GM18873 (cell line): ENCODE measurements around the gene RBCK1.
"Not testable (repeated sequence)": the region's sequence is repeated elsewhere in the genome, so short reads cannot be mapped to it uniquely, and the experiment has no call there.

ENCODE experiments used
- ATAC-seq: cut with Tn5 transposase; IDR thresholded peaks from one replicate; pipeline ENCODE4 v1.9.1; 2021; ENCODE audit warnings: mild to moderate bottlenecking, moderate library complexity, moderate number of reproducible peaks; ENCODE audit not compliant: unreplicated experiment, low FRiP score

The RBCK1 gene

DNA sequence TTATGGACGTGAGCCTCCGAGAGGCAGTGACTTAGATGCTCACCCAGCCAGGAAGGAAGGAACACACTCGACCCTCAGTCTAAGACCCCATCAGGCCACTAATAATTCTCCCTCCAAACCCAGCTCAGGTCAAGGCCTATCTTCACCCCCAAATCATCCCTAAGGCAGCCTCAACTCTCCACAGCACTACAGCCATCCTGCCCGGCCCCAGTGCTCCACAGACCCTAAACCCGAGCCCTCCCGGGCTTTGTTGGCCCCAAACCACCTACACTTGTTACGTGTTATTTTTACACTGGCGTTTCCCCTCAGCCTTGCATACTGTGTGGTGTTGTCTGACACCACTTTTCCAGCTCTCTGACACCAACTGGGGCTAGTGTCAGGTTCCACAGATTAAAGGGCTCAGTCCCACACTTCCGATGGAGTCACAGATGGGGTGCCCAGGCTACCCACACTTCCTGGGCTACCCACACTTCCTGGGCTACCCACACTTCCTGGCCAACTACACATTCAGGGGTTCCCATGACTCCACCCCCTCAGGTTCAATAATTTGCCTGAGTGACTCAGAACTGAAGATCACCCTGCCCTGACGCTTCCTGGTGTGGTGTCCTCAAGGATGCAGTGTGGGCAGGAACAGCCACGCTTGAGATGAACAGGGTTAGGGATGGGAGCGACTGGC is 25.3 kb downstream of the RBCK1 start:
- peak; percentile 74 for ATAC-seq

DNA sequence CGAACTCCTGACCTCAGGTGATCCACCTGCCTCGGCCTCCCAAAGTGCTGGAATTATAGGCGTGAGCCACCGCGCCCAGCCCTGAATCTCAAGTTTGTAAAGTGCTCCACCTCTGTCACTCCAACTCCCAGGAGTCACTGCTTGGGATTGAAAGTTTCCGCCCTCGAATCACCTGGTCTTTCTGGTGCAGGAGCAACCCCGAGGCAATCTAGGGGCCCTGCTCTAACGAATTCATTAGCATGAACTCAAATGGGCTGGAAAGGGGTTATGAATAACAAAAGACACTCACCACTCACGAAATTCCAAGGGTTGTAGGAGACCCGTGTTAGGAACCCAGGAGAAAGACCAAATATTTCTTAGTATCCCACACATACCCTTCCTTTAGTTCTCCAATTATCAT is 26.1 kb downstream of the RBCK1 start:
- no peak for ATAC-seq

DNA sequence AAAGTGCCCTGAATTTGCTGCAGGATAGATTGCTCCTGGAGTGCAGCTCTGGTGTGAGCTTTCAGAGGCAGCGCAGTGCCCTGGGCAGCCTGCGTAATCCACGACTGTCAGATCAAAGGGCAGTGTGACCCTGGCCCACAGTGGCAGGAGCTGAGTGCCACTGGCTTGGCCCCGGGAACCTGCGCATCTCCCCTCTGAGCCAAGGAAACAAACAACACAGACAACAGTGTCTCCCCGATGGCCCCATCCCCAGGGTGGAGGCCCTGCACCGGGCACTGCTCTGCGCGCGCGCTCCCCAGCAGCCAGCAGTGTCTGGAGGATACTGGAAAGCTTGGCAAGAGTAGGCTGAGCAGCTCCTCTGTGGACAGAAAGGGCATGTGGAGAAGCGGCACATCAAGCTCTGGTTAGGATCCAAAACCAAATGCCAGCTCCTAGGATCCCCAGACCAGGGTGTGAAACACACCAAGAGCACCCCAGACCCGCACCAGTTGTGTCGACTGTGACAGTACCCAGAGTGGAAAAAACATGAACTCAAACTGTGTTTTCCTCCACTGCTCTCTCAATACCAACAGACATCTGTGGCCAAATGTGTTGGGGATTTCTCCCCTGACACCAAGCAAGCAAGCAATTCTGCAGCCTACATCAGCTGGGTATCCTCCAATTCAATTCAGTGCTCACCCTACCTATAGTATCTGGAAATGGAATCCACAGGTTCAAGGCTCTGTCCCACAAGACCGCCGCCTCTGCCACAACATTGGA is 26.7 kb downstream of the RBCK1 start:
- no peak for ATAC-seq

DNA sequence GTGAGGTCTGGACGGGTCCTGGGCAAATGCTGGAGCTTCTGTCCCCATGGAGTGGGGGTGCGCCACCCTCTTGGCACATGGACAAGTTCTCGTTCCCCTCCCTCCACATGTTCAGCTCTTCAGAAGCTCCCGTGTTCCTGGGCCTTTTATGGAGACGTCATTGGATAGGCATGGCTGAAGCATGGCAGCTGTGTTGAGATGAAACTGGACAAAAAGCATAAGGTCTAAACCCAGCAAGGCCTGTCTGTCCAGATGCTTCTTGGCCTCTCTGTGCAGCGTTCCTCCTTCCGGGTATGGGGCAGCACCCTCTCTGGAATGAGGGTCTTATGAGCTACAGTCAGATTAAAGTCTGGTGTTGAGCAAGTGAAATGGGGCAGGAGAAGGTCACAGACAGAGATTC is 27.5 kb downstream of the RBCK1 start:
- no peak for ATAC-seq

DNA sequence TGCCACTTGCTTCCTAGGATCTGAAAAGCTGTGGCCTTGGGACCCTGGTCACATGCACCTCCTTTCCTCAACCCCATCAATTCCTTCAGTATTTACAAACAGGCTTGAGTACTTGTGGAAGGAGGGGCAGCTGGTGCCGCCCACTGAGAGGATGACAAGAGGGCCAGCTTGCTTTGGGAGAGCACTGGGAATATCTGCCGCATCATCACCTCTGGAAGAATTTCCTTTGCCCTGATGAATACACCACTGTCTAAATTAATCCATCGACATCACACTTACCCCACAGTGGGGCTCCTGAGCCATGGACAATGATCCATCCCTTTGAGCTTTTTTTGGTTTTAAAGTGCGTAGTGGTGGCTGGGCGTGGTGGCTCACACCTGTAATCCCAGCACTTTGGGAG is 28.4 kb downstream of the RBCK1 start:
- ATAC-seq = no peak

DNA sequence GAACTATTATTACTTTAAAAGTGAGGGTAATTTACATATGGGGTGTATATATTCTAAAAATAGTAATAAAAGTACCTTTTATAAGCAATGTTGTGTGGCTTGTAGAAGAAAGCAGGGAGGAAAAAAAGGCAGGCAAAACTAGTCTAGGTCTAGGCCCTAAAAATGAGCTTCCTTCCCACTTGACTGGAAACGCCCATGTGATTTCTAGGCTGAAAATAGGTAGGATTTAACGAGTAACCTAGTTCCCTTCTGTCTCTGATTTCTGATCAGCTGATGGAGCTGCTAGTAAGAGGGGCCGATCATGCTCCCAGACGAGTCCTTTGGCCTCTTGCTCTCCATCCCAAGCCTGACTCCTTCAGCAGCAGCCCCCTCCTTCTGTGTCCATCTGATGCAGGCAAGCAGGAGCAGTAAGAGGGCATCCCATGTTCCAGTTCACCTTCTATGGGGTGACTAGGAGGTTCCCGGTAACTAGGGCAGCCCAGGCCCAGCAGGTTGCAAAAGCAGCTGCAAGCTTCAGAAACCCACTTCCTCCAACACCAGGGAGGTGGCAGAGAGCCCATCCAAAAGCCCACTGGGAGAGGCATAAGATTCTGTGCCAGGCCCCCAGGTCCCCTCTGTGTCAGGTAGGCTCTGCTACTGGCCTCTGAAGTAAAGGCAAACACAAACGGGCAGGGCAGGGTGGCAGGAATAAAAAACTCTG is 29.8 kb downstream of the RBCK1 start:
- ATAC-seq = no peak

DNA sequence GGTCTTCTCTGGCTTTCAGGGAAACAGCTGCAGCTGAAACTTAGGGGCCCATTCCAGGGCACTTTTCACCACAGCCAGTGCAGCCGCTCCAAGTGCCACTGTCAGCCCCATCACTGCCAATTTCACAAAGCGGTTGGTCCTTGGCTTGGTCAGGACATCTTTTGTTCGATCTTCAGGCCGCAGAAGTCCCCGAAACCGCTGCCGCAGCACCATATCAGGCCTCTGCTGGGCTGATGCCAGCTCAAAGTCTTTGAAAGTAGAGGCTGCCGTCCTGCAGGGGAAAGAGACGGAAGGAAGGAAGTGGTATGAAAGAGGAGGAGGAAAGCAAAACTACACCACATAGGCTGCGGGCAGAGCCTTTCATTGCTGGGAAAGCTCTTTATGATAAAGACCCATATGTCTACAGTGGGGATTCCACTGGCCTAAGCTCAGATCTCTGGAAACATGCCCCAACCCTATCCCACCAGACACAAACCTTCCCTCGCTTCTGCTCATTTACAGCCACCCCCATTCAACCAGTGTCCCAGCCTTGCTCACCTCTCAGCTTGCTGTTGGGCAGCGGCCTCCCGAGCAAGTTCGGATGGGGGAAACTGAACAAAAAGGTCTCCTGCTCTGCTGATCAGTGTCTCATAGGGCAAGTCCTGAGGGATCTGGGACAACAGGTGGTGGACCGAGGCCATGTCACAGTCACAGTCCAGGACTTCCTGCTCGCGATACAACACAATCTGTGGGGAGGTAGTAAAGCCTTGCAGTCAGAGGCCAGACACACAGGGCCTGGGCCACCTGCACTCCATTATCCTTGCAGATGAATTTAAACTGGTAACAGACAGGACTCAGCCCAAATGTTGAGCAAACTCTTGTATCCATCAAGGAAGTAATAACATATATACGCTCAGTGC is 30.7 kb downstream of the RBCK1 start:
- no peak for ATAC-seq

DNA sequence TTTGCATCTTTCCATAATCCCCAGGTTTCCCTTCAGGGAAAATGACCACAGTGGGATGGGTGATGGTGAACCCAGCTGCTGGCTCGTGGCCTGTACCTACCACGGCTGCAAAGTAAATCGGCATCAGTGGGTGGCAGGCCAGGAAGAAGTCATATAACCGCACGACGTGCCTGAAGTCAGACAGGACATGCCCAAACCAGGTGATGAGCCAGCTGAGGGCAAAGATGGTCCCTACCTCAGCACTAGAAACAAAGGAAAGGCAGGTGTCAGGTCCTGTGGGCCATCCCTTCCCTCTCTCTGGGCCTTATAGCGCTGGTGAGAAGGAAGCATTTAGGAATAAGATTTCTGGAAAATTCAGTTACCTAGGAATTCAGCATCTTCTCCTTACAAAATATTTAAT is 32.0 kb downstream of the RBCK1 start:
- ATAC-seq = no peak

DNA sequence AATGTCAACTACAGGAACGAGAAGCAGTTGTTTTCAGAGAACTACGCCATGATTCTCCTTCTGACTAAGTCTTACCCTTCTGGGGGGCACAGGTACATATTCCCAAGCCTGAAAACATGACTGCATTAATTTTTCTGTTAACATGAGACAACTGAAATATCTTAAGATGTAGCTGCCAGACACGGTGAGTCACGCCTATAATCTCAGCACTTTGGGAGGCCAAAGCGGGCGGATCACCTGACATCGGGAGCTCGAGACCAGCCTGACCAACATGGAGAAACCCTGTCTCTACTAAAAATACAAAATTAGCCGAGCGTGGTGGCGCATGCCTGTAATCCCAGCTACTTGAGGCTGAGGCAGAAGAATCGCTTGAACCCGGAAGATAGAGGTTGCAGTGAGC is 32.5 kb downstream of the RBCK1 start:
- ATAC-seq = no peak

DNA sequence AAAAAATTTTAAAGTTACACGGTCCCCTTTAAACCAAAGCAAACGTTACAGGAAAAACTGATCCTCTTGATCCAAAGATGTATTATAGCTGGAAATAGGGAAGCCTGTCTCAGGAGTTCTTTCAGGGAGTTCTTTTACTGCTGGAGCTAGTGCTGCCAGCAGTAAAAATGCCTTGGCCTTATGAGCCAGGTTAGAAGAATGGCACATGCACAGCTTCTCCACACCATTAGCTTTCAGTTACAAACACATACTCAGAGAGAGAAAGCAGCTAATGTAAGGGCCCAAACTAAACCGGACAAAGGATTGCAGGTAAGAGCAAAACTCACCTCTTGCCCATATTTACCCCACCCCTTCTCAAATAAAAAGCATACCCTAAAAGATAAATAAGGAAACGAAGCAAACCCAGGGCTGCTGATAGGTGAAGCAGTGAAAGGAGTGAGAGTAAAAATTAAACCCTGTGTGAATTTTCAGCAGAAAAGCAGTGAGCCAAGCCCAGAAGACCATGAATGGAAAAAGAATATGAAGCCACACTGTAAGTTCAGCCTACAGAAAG is 35.2 kb downstream of the RBCK1 start:
- no peak for ATAC-seq

DNA sequence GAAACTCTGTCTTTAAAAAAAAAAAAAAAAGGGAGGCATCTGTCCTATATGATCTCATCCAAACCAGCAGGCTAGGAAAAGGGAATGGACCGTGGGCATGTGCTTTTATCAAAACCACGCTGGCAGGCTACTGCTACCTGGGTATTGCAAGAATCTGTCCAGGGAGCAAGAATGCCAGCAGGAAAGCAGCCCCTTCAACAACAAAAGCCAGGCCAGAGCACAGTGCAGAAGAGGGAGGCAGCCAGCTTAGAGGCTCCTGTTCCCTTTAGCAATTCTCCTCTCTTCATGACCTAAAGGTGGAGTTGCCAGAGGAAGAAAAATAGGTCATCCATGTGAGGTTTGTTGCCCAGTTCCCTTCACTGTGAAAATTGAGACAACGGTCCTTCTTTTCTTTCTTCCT is 36.0 kb downstream of the RBCK1 start:
- ATAC-seq = no peak

DNA sequence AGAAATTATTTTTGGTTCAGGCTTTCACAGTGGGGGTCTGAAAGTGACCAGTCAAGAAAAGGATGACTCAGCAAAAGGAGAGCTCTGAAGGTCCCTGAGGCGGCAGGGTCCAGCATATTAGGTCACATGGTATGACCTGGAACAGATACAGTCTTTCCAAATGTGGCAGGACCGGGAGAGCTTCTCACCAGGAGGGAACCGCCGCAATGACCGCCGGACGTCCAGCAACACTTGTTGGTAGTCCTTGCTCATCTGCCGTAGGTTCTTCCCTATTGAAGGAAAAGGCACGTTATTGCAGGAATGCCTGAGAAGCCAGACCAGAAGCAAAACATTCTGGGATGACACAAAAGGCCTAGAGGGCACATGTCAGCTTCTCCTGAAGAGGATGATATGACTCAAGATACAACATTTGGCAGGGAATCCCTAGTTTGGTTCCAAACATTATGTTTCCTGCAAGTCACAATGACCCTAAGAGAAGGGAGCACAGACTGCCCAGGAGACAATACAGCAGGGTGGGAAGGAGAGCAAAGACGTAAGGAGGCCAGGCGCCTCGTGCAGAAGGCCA is 36.8 kb downstream of the RBCK1 start:
- ATAC-seq = no peak

DNA sequence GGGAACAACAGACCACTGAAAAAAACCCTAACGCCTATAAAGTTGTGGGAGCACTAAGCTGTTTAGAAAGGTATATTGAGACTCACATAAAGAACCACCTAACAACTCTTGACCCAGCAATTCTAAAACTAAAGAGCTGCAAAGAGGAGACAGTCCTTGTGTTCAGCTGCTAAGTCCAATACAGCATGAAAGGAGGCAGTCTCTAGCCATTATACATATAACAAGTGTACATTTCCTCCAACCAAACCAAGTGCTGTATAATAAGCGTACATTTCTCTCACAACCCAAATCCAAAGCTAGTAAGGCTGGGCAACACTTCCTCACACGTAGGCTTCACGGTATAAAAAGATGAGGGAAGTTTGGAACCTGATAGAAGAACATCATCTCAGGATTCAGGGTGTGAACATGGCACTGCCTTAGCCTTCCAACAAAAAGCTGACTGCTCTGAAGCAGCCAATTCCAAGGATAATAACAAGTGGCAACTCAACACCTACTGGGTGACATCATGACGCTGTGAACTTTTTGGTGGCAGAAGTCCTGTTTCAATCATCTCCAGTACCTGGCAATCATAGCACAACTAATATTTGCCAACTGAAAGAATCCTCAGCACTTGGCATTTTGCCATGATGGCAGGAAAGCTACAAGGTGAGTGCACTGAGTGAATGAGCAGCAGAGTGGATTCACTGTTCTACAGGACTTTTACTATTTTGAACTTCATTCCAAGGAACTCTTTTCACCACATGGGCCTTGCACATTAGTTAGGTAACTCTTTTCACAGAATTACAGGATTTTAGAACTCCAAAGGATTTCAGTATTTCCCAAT is 37.6 kb downstream of the RBCK1 start:
- ATAC-seq = no peak

DNA sequence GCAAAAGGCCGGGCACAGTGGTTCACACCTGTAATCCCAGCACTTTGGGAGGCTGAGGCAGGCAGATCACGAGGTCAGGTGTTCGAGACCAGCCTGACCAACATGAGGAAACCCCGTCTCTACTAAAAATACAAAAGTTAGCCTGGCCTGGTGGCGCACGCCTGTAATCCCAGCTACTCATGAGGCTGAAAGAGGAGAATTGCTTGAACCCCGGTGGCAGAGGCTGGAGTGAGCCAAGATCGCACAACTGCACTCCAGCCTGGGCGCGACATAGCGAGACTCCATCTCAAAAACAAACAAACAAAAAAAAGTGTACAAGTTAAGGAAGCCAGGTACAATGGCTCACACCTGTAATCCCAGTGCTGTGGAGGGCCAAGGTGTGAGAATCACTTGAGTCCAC is 43.9 kb downstream of the RBCK1 start:
- not testable (repeated sequence) for ATAC-seq

DNA sequence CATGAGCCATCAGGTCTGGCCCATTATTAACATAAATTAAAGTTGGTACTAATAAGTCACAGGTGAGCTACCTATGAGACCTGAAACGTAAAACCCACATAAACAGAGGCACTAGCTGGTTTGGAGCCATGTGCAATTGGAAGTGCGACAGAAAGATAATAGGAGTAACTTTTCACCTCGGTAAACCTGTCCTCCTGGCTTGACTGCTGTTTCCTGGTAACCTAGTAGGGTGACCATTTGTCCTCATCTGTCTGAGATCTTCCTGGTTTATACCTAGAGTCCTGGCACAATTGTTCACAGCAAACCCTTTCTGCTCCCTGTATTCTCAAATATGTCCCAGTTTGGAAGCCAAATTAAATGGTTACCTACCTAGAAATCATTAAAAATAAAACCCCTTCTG is 46.9 kb downstream of the RBCK1 start:
- ATAC-seq = no peak

DNA sequence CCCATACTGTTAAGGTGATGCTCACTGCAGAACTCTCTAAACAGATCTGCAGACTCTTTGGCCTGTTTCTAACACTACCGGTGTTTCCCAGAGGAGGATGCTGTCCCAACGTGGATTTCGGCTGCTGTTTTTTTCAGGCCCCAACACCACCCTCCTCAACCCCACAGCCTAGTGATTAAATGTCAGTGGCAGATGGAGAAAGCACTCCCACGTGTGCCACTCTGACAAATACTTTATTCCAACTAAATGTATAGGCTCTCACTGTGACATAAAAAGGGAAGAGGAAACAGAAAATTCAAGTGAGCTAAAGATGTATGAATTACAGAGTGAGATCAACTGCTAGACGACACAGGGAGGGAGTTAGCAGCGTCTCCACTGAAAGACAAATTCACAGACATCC is 50.7 kb downstream of the RBCK1 start:
- ATAC-seq = no peak

DNA sequence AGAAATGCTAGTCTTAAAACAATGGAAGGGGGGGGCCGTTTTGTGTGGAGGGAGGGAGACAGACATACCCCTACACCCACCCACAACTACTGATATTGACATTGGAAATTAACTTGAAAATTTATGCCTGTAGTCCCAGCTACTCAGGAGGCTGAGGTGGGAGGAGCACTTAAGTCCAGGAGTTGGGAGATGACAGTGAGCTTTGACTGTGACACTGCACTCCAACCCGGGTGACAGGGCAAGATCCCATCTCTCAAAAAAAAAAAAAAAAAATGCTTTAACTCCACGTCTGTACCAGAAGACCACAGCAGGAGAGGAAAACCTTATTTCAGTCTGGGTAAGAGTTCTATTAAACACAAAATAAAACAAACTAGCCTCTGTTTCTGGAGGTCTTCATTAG is 52.1 kb downstream of the RBCK1 start:
- ATAC-seq = no peak

DNA sequence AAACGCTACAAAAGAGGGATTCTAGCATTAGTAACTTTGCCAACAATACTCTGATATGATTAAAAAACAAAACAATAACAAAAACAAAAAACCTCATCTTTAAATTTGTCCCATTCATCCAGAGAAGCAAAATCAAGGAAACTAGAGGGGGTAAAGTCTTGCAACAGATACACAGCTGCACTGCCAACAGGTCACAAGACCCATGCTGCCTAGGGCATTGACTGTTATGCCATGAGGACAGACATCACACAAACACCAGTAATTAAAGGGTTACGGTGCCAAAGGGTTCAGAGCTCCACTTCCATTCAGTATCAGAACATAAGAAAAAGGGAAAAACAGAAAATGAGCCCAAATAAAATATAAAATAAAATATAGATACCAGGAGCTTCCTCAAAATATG is 52.6 kb downstream of the RBCK1 start:
- ATAC-seq = no peak
